ENCODE results near the gene SH3BGRL.
A peak's percentile ranks its signal among the peaks of the same experiment; 100 is the strongest.

SH3BGRL gene

DNA sequence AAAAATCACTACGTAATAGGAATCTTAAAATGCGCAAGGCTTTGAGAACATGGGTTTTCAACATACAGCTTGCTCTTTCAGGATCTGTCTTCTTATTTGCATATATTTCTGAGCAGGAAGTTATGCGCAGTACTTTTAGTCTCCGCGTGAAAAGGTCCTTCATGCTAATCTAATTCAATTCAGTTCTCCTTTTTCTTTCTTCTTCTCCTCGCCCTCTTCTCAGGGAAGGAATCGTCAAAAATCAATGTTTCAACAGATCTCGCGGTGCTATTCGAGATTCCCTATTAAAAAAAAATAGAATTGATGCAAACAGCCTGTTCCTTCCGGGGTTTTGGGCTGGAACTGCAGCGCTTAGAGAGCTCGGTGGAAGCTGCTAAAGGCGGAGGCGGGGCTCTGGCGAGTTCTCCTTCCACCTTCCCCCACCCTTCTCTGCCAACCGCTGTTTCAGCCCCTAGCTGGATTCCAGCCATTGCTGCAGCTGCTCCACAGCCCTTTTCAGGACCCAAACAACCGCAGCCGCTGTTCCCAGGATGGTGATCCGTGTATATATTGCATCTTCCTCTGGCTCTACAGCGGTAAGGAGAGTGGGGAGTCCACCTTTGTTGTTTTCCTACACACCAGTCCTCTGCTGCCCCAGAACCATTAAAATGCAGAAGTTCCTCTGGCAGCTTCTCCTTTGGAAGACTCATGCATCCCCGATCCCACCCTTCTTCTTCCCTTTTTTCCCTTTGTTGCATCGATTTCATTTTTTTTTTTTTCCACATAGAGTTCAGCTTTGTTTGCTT lies at the start of gene SH3BGRL, which contains the start of gene HMGN5:
Gene SH3BGRL (plus strand): TSS at position 432 of the 785 bp plus-strand sequence. CDS start 99 bp downstream, at position 531.
Gene HMGN5 (minus strand): TSS at position 243 of the 785 bp plus-strand sequence. CDS start 80,364 bp downstream, outside the sequence.
- peak within 1 kb of the TSS; percentile 96 for H3K27ac Mint-ChIP-seq
- peaks cover 26% of the 10 kb centered on the region for H3K4me1 Mint-ChIP-seq (ENCODE audit: low read depth)
- peak within 1 kb of the TSS; percentile 94 for H3K4me3 Mint-ChIP-seq
- peaks cover 15% of the 10 kb centered on the region for H3K36me3 Mint-ChIP-seq (ENCODE audit: low read depth)
- DNase-seq (ENCODE audit: low spot score): peak; percentile 60
- no peaks in the 10 kb centered on the region for H3K27me3 Mint-ChIP-seq (ENCODE audit: low read depth)
- H3K9me3 Mint-ChIP-seq: no peaks in the 10 kb centered on the region

DNA sequence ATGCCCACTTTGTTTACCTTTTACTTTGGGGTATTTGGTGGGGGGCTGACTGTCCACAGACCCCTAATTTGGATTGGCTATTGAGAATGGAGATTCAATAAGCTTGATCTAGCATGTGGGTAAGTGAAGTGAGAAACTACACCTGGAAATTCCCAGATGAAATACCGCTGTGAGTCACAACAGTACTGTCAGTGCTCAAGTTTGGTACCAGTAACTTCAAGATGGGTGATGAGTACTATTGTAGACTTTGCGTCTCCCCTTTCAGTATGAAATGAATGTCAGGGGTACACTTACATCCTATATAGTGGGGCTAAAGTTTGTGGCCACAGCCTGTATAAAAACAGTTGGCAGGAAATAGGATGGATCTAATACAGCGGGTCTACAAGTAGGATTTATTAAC lies 33.5 kb upstream of the SH3BGRL start:
- H3K4me3 Mint-ChIP-seq: no peak overlapping the region
- no peak for DNase-seq (ENCODE audit: low spot score)
- no peaks in the 10 kb centered on the region for H3K4me1 Mint-ChIP-seq (ENCODE audit: low read depth)
- H3K27me3 Mint-ChIP-seq (ENCODE audit: low read depth): no peaks in the 10 kb centered on the region
- H3K9me3 Mint-ChIP-seq: no peaks in the 10 kb centered on the region
- H3K36me3 Mint-ChIP-seq (ENCODE audit: low read depth): no peaks in the 10 kb centered on the region
- H3K27ac Mint-ChIP-seq: no peak overlapping the region

GRCh38 chrX:81174286-81174685 lies 27.6 kb upstream of the SH3BGRL start:
- no peak for DNase-seq (ENCODE audit: low spot score)
- no peak overlapping the region for H3K27ac Mint-ChIP-seq
- no peak overlapping the region for H3K4me3 Mint-ChIP-seq
- no peaks in the 10 kb centered on the region for H3K4me1 Mint-ChIP-seq (ENCODE audit: low read depth)
- no peaks in the 10 kb centered on the region for H3K36me3 Mint-ChIP-seq (ENCODE audit: low read depth)
- H3K9me3 Mint-ChIP-seq: no peaks in the 10 kb centered on the region
- no peaks in the 10 kb centered on the region for H3K27me3 Mint-ChIP-seq (ENCODE audit: low read depth)

- Mint-ChIP-seq H3K27me3 (ENCODE audit: low read depth) (no peaks in the 10 kb centered on the region), H3K4me1 (ENCODE audit: low read depth) (no peaks in the 10 kb centered on the region), H3K4me3 (no peak overlapping the region), H3K36me3 (ENCODE audit: low read depth) (no peaks in the 10 kb centered on the region), H3K9me3 (no peaks in the 10 kb centered on the region), H3K27ac (no peak overlapping the region)
- no peak for DNase-seq (ENCODE audit: low spot score)
Measured at GRCh38 chrX:81195259-81195658, 6.6 kb upstream of the SH3BGRL start.

DNA sequence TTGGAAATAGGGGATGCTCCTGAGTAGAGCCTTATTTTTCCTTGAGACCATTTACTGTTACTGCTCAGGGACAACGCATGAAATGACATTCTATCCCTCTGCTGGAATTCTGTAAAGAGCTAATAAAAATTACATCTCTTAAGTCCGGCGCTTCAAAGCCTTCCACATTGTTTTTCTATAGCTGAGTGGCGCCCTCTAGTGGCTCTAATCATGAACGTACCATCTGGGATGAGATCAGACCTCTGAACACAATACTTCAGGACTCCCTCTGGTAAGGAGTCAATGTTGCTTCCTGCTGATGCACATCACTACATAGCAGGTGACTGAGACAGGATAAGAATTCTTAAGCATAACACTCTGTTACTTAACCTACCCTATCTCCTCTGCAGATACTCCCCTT lies 6.2 kb upstream of the SH3BGRL start:
- Mint-ChIP-seq H3K4me1 (ENCODE audit: low read depth) (no peaks in the 10 kb centered on the region), H3K36me3 (ENCODE audit: low read depth) (no peaks in the 10 kb centered on the region)

DNA sequence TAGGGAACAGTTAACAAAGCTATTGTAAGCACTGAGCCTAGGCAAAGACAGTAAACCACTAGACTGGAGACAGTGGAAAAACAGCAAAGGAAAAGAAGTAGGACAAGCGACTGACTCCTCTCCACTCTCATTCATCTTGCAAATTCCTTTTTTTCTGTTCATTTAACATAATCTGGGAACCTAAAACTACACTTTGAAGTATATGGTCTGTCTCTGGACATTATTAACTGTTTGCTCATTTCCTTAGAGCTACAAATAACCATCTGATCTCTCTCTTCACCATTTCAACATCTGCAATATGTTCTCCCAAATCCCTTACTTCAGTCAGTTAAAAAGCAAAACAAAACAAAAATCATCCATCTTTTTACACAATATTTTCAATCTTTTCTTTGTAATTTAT lies 831 bp upstream of the SH3BGRL start:
- DNase-seq (ENCODE audit: low spot score): no peak
- Mint-ChIP-seq H3K4me1 (ENCODE audit: low read depth) (peaks cover 21% of the 10 kb centered on the region), H3K4me3 (peak overlapping the region; percentile 94), H3K27me3 (ENCODE audit: low read depth) (no peaks in the 10 kb centered on the region), H3K27ac (peak overlapping the region; percentile 96), H3K9me3 (no peaks in the 10 kb centered on the region), H3K36me3 (ENCODE audit: low read depth) (peaks cover 11% of the 10 kb centered on the region)

More for the DNA sequence above, 6.2 kb upstream of the SH3BGRL start:
- H3K27me3 Mint-ChIP-seq (ENCODE audit: low read depth): no peaks in the 10 kb centered on the region
- peak; percentile 22 for DNase-seq (ENCODE audit: low spot score)
- H3K9me3 Mint-ChIP-seq: no peaks in the 10 kb centered on the region
- no peak overlapping the region for H3K4me3 Mint-ChIP-seq
- H3K27ac Mint-ChIP-seq: no peak overlapping the region

- DNase-seq (ENCODE audit: low spot score): no peak
- Mint-ChIP-seq H3K4me3 (peak overlapping the region; percentile 94), H3K27me3 (ENCODE audit: low read depth) (no peaks in the 10 kb centered on the region), H3K27ac (peak overlapping the region; percentile 96), H3K9me3 (no peaks in the 10 kb centered on the region), H3K36me3 (ENCODE audit: low read depth) (peaks cover 15% of the 10 kb centered on the region), H3K4me1 (ENCODE audit: low read depth) (peaks cover 26% of the 10 kb centered on the region)
Measured at GRCh38 chrX:81202456-81202819, 536 bp downstream of the SH3BGRL start.

DNA sequence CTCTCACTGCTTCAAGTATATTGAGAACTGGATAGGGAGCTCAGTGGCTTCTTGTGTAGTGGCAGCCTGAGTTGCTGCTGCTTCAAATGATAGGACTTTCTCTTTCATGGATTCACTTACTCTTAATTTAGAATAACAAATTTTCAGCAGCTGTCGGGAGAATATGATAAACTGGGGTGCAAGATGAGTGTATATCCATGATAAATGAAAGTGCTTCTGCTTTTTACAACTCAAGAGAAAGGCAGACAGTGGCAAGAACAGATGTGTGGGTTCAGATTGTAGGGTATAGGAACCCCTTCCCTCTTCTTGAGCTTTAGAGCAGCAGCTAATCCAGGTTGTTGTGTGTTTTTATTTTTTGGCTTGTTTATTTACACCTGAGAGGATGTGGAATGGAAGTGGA lies 1.0 kb downstream of the SH3BGRL start:
- Mint-ChIP-seq H3K27me3 (ENCODE audit: low read depth) (no peaks in the 10 kb centered on the region), H3K4me1 (ENCODE audit: low read depth) (peaks cover 26% of the 10 kb centered on the region), H3K9me3 (no peaks in the 10 kb centered on the region), H3K36me3 (ENCODE audit: low read depth) (peaks cover 19% of the 10 kb centered on the region), H3K4me3 (peak overlapping the region; percentile 94), H3K27ac (peak overlapping the region; percentile 96)
- DNase-seq (ENCODE audit: low spot score): no peak

GRCh38 chrX:81205551-81205950 lies 3.6 kb downstream of the SH3BGRL start:
- no peaks in the 10 kb centered on the region for H3K27me3 Mint-ChIP-seq (ENCODE audit: low read depth)
- H3K4me3 Mint-ChIP-seq: no peak overlapping the region
- DNase-seq (ENCODE audit: low spot score): no peak
- H3K9me3 Mint-ChIP-seq: no peaks in the 10 kb centered on the region
- peaks cover 20% of the 10 kb centered on the region for H3K36me3 Mint-ChIP-seq (ENCODE audit: low read depth)
- H3K4me1 Mint-ChIP-seq (ENCODE audit: low read depth): peaks cover 26% of the 10 kb centered on the region
- H3K27ac Mint-ChIP-seq: no peak overlapping the region

DNA sequence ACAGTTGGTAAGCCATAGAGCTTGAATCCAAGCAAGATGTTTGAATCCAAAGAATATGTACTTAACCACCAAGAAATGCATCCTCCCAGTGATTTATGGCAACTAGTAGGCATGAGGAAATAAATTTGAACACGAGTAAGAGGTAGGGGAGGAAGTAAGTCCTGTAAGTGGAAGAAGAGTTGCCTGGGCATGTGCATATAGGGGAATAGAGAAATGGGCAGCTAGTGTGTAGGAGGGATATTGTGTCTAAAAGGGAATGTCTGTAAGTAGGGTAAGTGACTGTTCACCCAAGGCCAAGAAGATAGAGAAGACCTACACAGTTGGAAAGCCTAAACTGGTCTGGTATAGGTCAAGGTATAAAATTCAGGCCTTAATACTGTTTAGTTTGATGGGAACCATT lies 4.6 kb downstream of the SH3BGRL start:
- Mint-ChIP-seq H3K9me3 (no peaks in the 10 kb centered on the region), H3K36me3 (ENCODE audit: low read depth) (peaks cover 23% of the 10 kb centered on the region), H3K27me3 (ENCODE audit: low read depth) (no peaks in the 10 kb centered on the region), H3K27ac (no peak overlapping the region), H3K4me1 (ENCODE audit: low read depth) (peaks cover 21% of the 10 kb centered on the region), H3K4me3 (no peak overlapping the region)
- no peak for DNase-seq (ENCODE audit: low spot score)

DNA sequence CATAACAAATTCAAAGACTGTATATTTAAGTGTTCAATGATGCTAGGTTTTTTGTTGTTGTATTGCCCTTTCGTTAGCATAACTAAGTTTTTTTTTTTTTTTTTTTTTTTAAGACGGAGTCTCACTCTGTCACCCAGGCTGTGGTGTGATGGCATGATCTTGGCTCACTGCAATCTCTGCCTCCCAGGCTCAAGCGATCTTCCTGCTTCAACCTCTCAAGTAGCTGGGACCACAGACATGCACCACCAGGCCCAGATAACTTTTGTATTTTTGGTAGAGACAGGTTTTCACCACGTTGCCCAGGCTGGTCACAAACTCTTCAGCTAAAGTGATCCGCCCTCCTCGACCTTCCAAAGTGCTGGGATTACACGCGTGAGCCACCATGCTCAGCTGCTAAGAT lies 7.0 kb downstream of the SH3BGRL start:
- H3K4me1 Mint-ChIP-seq (ENCODE audit: low read depth): peaks cover 9% of the 10 kb centered on the region
- no peak overlapping the region for H3K27ac Mint-ChIP-seq
- no peak overlapping the region for H3K4me3 Mint-ChIP-seq
- no peaks in the 10 kb centered on the region for H3K27me3 Mint-ChIP-seq (ENCODE audit: low read depth)
- H3K36me3 Mint-ChIP-seq (ENCODE audit: low read depth): peaks cover 25% of the 10 kb centered on the region
- DNase-seq (ENCODE audit: low spot score): no peak
- no peaks in the 10 kb centered on the region for H3K9me3 Mint-ChIP-seq

- H3K9me3 Mint-ChIP-seq: no peaks in the 10 kb centered on the region
- DNase-seq (ENCODE audit: low spot score): no peak
- no peak overlapping the region for H3K27ac Mint-ChIP-seq
- H3K4me1 Mint-ChIP-seq (ENCODE audit: low read depth): peaks cover 2% of the 10 kb centered on the region
- no peaks in the 10 kb centered on the region for H3K27me3 Mint-ChIP-seq (ENCODE audit: low read depth)
- no peak overlapping the region for H3K4me3 Mint-ChIP-seq
- peaks cover 25% of the 10 kb centered on the region for H3K36me3 Mint-ChIP-seq (ENCODE audit: low read depth)
Measured at GRCh38 chrX:81215685-81216084, 13.8 kb downstream of the SH3BGRL start.

- peaks cover 5% of the 10 kb centered on the region for H3K9me3 Mint-ChIP-seq
- DNase-seq (ENCODE audit: low spot score): no peak
- H3K27me3 Mint-ChIP-seq (ENCODE audit: low read depth): no peaks in the 10 kb centered on the region
- peaks cover 2% of the 10 kb centered on the region for H3K4me1 Mint-ChIP-seq (ENCODE audit: low read depth)
- no peak overlapping the region for H3K27ac Mint-ChIP-seq
- H3K36me3 Mint-ChIP-seq (ENCODE audit: low read depth): peaks cover 11% of the 10 kb centered on the region
- no peak overlapping the region for H3K4me3 Mint-ChIP-seq
Measured at GRCh38 chrX:81229229-81229628, 27.3 kb downstream of the SH3BGRL start.

DNA sequence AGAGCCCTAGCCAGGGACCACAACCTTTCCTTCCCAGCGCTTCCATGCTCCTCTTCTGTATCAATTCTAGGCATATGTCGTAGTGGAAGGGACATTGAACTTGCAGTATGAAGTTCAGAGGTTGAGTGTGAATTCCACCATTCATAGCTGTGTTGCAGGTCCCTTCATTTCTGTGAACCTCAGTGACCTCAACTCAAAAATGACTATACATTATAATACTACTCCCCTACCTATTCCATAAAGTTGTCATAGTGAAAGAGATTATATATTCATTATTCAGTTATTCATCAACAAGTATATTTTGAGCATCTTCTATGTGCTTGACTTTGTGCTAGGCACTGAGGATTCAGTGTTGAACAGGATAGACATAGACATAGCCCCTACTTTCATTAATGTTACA lies 28.0 kb downstream of the SH3BGRL start:
- Mint-ChIP-seq H3K27ac (no peak overlapping the region), H3K36me3 (ENCODE audit: low read depth) (peaks cover 13% of the 10 kb centered on the region), H3K27me3 (ENCODE audit: low read depth) (no peaks in the 10 kb centered on the region), H3K4me1 (ENCODE audit: low read depth) (peaks cover 2% of the 10 kb centered on the region), H3K9me3 (peaks cover 5% of the 10 kb centered on the region), H3K4me3 (no peak overlapping the region)
- DNase-seq (ENCODE audit: low spot score): no peak

- Mint-ChIP-seq H3K4me3 (no peak overlapping the region), H3K4me1 (ENCODE audit: low read depth) (peaks cover 2% of the 10 kb centered on the region), H3K9me3 (peaks cover 10% of the 10 kb centered on the region), H3K27me3 (ENCODE audit: low read depth) (no peaks in the 10 kb centered on the region), H3K36me3 (ENCODE audit: low read depth) (peaks cover 22% of the 10 kb centered on the region), H3K27ac (no peak overlapping the region)
- DNase-seq (ENCODE audit: low spot score): no peak
Measured at GRCh38 chrX:81231476-81231875, 29.6 kb downstream of the SH3BGRL start.
